ENCODE results near the gene ZSWIM3. TPM values are rescaled to one million over a fixed set of nuclear protein-coding genes. Genes with fewer than 3 reads are reported as not detected.

ZSWIM3 gene
- total RNA-seq, 6 donors from 2014 or later, result 2.4 to 7.3 (median 3.9) TPM

- DNase-seq, result no peak
- Histone ChIP-seq H3K4me1 (peaks cover 13 to 21% (median 17%) of the 10 kb centered on the region in 4 donors), H3K9me3 (no peaks in the 10 kb centered on the region), H3K27ac (no peak overlapping the region), H3K36me3 (peaks cover 22 to 31% (median 30%) of the 10 kb centered on the region in 4 donors), H3K4me3 (peak overlapping the region in 2 of 4 donors; percentile 66 to 67), H3K27me3 (no peaks in the 10 kb centered on the region)
- ATAC-seq (ENCODE audit: low FRiP score in 2 of 2), result no peak
- TF ChIP-seq POLR2A (IDR thresholded peaks at IDR 0.05) (no peak), EP300 (IDR thresholded peaks at IDR 0.05) (no peak), CTCF (IDR thresholded peaks at IDR 0.05) (no peak)
- 64 to 66% methylated on average over 7 of the region's 7 CpGs for WGBS, 2 donors
Measured at GRCh38 chr20:45813489-45813888, 43.9 kb upstream of the ZSWIM3 start.

GRCh38 chr20:45814314-45814713 is 43.1 kb upstream of the ZSWIM3 start:
- no peak for TF ChIP-seq EP300 (IDR thresholded peaks at IDR 0.05)
- TF ChIP-seq CTCF (IDR thresholded peaks at IDR 0.05), result no peak
- TF ChIP-seq POLR2A (IDR thresholded peaks at IDR 0.05), result no peak
- no peak for TF ChIP-seq POLR2AphosphoS5 (IDR thresholded peaks at IDR 0.05)
- ATAC-seq (ENCODE audit: low FRiP score in 2 of 2), result no peak
- Histone ChIP-seq H3K36me3 (peaks cover 17 to 23% (median 21%) of the 10 kb centered on the region in 4 donors), H3K27ac (no peak overlapping the region), H3K4me3 (no peak overlapping the region), H3K27me3 (no peaks in the 10 kb centered on the region), H3K9me3 (no peaks in the 10 kb centered on the region), H3K4me1 (peaks cover 13 to 21% (median 17%) of the 10 kb centered on the region in 4 donors)
- DNase-seq, result no peak
- 83 to 89% methylated on average over 3 of the region's 3 CpGs for WGBS, 2 donors

GRCh38 chr20:45816951-45817350 is 40.5 kb upstream of the ZSWIM3 start:
- WGBS, 2 donors, result 91 to 97% methylated on average over 3 of the region's 3 CpGs
- peak overlapping the region; percentile 42 to 61 (median 52) for H3K27ac ChIP-seq

GRCh38 chr20:45817376-45818194 is 39.8 kb upstream of the ZSWIM3 start:
- Histone ChIP-seq H3K36me3 (no peaks in the 10 kb centered on the region), H3K4me1 (peaks cover 7 to 15% (median 13%) of the 10 kb centered on the region in 4 donors), H3K4me3 (no peak overlapping the region), H3K9me3 (no peaks in the 10 kb centered on the region), H3K27ac (peak overlapping the region; percentile 42 to 61 (median 52)), H3K27me3 (peaks cover 0 to 8% (median under 1%) of the 10 kb centered on the region in 4 donors)
- ATAC-seq (ENCODE audit: low FRiP score in 2 of 2) (peak; percentile 57 to 76), DNase-seq (peak in 1 of 2 donors; percentile 38)
- TF ChIP-seq POLR2A (IDR thresholded peaks at IDR 0.05), result no peak
- TF ChIP-seq CTCF (IDR thresholded peaks at IDR 0.05), result no peak
- TF ChIP-seq EP300 (IDR thresholded peaks at IDR 0.05), result peak in 1 of 4 donors; percentile 27
- 32 to 50% methylated on average over 6 to 9 of the region's 9 CpGs for WGBS, 2 donors

More at GRCh38 chr20:45816951-45817350, 40.5 kb upstream of the ZSWIM3 start:
- H3K4me1 ChIP-seq, result peaks cover 10 to 17% (median 15%) of the 10 kb centered on the region in 4 donors
- ATAC-seq (ENCODE audit: low FRiP score in 2 of 2), result no peak
- no peaks in the 10 kb centered on the region for H3K36me3 ChIP-seq
- TF ChIP-seq POLR2A (IDR thresholded peaks at IDR 0.05) (no peak), CTCF (IDR thresholded peaks at IDR 0.05) (no peak), POLR2AphosphoS5 (IDR thresholded peaks at IDR 0.05) (no peak), EP300 (IDR thresholded peaks at IDR 0.05) (no peak)
- DNase-seq, result no peak
- H3K4me3 ChIP-seq, result no peak overlapping the region
- H3K27me3 ChIP-seq, result peaks cover 0 to 1% (median 0%) of the 10 kb centered on the region in 4 donors
- no peaks in the 10 kb centered on the region for H3K9me3 ChIP-seq

All from upper lobe of left lung (tissue), 6 donors.